Activated T-cell treated with anti-CD3 and anti-CD28 coated beads for 4 hours (primary cell): ENCODE results near the gene KREMEN1.

ENCODE experiments used
- DNase-seq: peaks from one replicate; pipeline ENCODE4 v3.0.0-alpha.2; 2020

KREMEN1 gene

GRCh38 chr22:29049655-29050263, 23.1 kb upstream of the KREMEN1 start:
- no peak for DNase-seq

GRCh38 chr22:29050457-29050856, 22.4 kb upstream of the KREMEN1 start:
- DNase-seq, result no peak

- no peak for DNase-seq
These were observed 19.7 kb upstream of the KREMEN1 start for GRCh38 chr22:29053048-29053702.

- no peak for DNase-seq
These were observed 18.5 kb upstream of the KREMEN1 start for GRCh38 chr22:29054251-29054767.

- DNase-seq, result no peak
These were observed 17.5 kb upstream of the KREMEN1 start for GRCh38 chr22:29055192-29055830.

- DNase-seq, result no peak
These were observed 16.4 kb upstream of the KREMEN1 start for GRCh38 chr22:29056472-29056871.

GRCh38 chr22:29060251-29060869, 12.5 kb upstream of the KREMEN1 start:
- DNase-seq, result no peak

- no peak for DNase-seq
These were observed 11.9 kb upstream of the KREMEN1 start for GRCh38 chr22:29060931-29061330.

GRCh38 chr22:29061773-29062172, 11.1 kb upstream of the KREMEN1 start, which contains the start of gene C22orf31:
TSS of gene C22orf31 (minus strand) at chr22:29061831. CDS start at chr22:29061792, 39 bp downstream.
- DNase-seq, result no peak

GRCh38 chr22:29062286-29062821, 10.5 kb upstream of the KREMEN1 start:
- no peak for DNase-seq

- no peak for DNase-seq
These were observed 7.2 kb upstream of the KREMEN1 start for GRCh38 chr22:29065468-29066190.

- DNase-seq, result no peak
These were observed 3.4 kb upstream of the KREMEN1 start for GRCh38 chr22:29069463-29069862.

- DNase-seq, result no peak
These were observed 2.3 kb upstream of the KREMEN1 start for GRCh38 chr22:29070490-29070889.

GRCh38 chr22:29071261-29072045, 1.4 kb upstream of the KREMEN1 start:
- DNase-seq, result no peak

GRCh38 chr22:29072193-29072978, 449 bp upstream of the KREMEN1 start:
- DNase-seq, result peak; percentile 72

- DNase-seq, result peak; percentile 21
These were observed 912 bp downstream of the KREMEN1 start for GRCh38 chr22:29073618-29074275.

- no peak for DNase-seq
These were observed 1.5 kb downstream of the KREMEN1 start for GRCh38 chr22:29074276-29074772.

GRCh38 chr22:29078036-29078868, 5.4 kb downstream of the KREMEN1 start:
- no peak for DNase-seq

GRCh38 chr22:29078869-29079207, 6.0 kb downstream of the KREMEN1 start:
- no peak for DNase-seq
